ENCODE measurements around the gene BDKRB2.

Gene BDKRB2

GRCh38 chr14:96164861-96165490 is 39.7 kb upstream of the BDKRB2 start:
- Histone ChIP-seq H3K27me3 (ENCODE audit: control insufficient read depth in 2 of 2, insufficient read depth in 2 of 2, low read length in 2 of 2) (no peaks in the 10 kb centered on the region), H3K4me1 (ENCODE audit: control insufficient read depth in 2 of 2, insufficient read depth in 2 of 2, low read length in 2 of 2) (peaks cover 30 to 43% of the 10 kb centered on the region in 2 donors), H3K36me3 (ENCODE audit: control insufficient read depth in 2 of 2, insufficient read depth in 2 of 2, low read length in 2 of 2) (no peaks in the 10 kb centered on the region), H3K27ac (ENCODE audit: low read depth in 2 of 2, low read length in 2 of 2) (peak overlapping the region; percentile 17 to 76), H3K9ac (ENCODE audit: low read depth in 1 of 2, low read length in 2 of 2) (no peak overlapping the region), H3K4me3 (ENCODE audit: low read length in 2 of 2) (no peak overlapping the region), H3K9me3 (ENCODE audit: control insufficient read depth in 2 of 2, low read length in 2 of 2) (peaks cover 0 to 3% of the 10 kb centered on the region in 2 donors)

DNA sequence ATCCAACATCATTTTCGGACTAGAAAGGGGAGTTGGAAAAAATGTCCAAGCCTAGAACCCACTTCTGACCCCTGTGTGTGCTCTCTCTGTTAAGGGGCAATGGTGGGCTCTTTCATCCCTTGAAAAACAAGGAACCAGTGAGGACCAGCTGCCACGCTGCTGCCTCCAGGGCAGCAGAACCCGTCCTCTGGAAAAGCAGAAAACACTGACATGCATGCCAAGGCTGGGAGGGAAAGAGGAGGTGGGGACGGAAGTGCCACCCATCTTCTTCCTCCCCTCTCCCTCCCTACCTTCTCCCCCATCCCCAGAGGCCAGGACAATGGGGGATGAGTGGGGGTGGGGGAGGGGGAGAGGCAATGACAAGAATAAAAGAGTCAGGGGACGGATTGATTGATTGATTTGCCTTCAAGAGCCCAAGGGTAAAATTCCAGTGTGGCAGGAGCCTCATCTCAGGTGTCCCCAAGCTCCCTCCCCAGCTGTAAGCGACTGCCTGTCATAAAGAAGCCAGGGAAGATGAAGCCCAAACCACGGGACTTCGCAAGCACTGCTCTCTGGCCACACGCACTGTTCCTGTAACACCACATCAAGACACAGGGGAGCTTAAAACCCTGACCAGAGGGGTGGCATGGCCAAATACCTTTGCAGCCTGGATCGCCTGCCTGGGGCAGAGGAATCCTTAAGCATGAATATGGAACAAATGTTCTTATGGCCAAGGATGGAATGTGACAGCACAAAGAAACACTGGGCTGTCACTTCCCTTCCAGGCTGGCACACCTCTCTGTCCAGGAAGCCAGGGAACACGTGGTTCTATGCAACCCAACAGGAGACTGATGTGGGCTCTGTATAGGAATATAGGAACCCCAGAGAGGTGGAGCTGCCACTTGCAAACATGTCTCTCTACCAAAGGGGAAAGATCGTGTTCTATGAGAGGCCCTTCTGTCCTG is 38.9 kb upstream of the BDKRB2 start:
- peak overlapping the region; percentile 74 to 76 for H3K27ac ChIP-seq (ENCODE audit: low read depth in 2 of 2, low read length in 2 of 2)
- no peak overlapping the region for H3K4me3 ChIP-seq (ENCODE audit: low read length in 2 of 2)
- H3K27me3 ChIP-seq (ENCODE audit: control insufficient read depth in 2 of 2, insufficient read depth in 2 of 2, low read length in 2 of 2): no peaks in the 10 kb centered on the region
- peaks cover 25 to 37% of the 10 kb centered on the region in 2 donors for H3K4me1 ChIP-seq (ENCODE audit: control insufficient read depth in 2 of 2, insufficient read depth in 2 of 2, low read length in 2 of 2)
- H3K9me3 ChIP-seq (ENCODE audit: control insufficient read depth in 2 of 2, low read length in 2 of 2): peaks cover 0 to 3% of the 10 kb centered on the region in 2 donors
- no peak overlapping the region for H3K9ac ChIP-seq (ENCODE audit: low read depth in 1 of 2, low read length in 2 of 2)
- no peaks in the 10 kb centered on the region for H3K36me3 ChIP-seq (ENCODE audit: control insufficient read depth in 2 of 2, insufficient read depth in 2 of 2, low read length in 2 of 2)

DNA sequence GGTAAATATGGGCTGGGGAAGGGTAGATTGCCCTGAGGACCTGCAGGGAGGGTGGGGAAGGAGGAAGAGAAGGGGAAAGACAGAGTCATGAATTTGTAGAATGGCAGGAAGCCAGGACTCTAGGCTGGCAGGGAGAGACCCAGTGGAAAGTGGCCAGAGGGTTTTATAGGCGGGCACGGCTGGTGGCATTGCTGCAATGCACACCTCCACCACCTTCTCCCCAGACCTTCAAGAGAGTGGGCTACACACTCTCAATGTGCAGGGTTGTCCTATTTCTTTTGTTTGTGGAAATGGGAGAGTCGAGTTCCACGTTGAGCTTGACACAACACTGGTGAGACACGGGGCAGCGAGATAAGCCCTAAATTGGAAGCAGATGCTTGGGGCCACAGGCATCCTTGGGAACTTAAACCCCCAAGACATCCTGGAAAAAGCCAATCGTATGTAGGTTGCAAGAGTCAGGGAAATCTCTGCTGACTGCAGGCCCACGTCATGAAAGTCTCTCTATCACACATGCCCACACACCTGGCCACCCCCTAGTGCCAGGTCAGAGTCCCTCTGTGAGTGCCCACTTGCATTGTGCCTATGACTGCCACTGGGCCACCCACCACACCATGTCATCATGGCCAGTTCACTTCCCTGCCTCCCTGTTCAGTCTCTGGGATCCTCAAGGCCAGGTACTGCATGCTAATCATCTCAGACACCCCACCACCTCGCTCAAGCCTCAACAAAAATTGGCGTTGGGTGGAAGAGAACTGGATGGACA is 38.0 kb upstream of the BDKRB2 start:
- Histone ChIP-seq H3K36me3 (ENCODE audit: control insufficient read depth in 2 of 2, insufficient read depth in 2 of 2, low read length in 2 of 2) (no peaks in the 10 kb centered on the region), H3K9me3 (ENCODE audit: control insufficient read depth in 2 of 2, low read length in 2 of 2) (peaks cover 0 to 3% of the 10 kb centered on the region in 2 donors), H3K27me3 (ENCODE audit: control insufficient read depth in 2 of 2, insufficient read depth in 2 of 2, low read length in 2 of 2) (no peaks in the 10 kb centered on the region), H3K4me1 (ENCODE audit: control insufficient read depth in 2 of 2, insufficient read depth in 2 of 2, low read length in 2 of 2) (peaks cover 21 to 34% of the 10 kb centered on the region in 2 donors), H3K27ac (ENCODE audit: low read depth in 2 of 2, low read length in 2 of 2) (peak overlapping the region; percentile 74 to 76), H3K4me3 (ENCODE audit: low read length in 2 of 2) (no peak overlapping the region), H3K9ac (ENCODE audit: low read depth in 1 of 2, low read length in 2 of 2) (no peak overlapping the region)

DNA sequence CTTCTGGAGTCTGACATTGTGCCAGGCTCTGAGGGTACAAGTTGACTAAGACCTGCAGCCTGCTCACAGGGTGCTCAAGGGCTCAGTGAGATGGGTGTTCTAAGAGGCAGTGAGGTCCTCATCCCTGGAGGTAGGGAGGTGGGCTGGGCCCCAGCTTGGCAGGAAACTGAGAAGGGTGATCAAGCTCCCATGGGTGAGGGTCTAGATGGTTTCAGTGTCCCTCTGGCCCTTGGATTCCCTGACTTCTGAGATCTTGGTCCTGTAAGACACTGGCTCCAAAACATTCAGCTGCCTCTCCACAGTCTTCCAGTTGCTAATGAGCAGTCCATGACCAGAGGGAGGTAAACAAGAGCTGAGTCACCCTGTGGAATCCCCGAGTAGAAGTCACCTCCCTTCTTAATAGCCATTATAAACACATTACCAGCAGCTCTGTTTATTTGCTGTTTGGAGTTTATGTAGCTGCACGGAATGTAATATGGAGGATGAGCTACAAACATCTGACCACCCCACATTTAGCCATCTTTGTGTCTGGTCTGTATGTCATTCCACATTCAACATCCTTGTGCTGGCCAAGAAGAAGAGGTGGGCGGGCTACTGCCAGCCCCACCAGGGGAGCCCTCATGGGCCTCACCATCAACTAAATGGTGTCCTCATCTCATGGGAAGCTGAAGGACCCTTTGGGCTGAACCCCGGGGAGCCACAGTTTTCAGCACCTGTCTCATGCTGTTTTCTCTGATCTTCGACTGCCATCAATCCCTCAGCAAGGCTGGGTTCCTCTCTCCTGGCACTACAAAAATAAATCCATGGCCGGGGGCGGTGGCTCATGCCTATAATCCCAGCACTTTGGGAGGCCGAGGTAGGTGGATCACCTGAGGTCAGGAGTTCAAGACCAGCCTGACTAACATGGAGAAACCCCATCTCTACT is 37.2 kb upstream of the BDKRB2 start:
- no peak overlapping the region for H3K4me3 ChIP-seq (ENCODE audit: low read length in 2 of 2)
- no peaks in the 10 kb centered on the region for H3K27me3 ChIP-seq (ENCODE audit: control insufficient read depth in 2 of 2, insufficient read depth in 2 of 2, low read length in 2 of 2)
- peaks cover 0 to 3% of the 10 kb centered on the region in 2 donors for H3K9me3 ChIP-seq (ENCODE audit: control insufficient read depth in 2 of 2, low read length in 2 of 2)
- H3K9ac ChIP-seq (ENCODE audit: low read depth in 1 of 2, low read length in 2 of 2): no peak overlapping the region
- peaks cover 20 to 33% of the 10 kb centered on the region in 2 donors for H3K4me1 ChIP-seq (ENCODE audit: control insufficient read depth in 2 of 2, insufficient read depth in 2 of 2, low read length in 2 of 2)
- no peaks in the 10 kb centered on the region for H3K36me3 ChIP-seq (ENCODE audit: control insufficient read depth in 2 of 2, insufficient read depth in 2 of 2, low read length in 2 of 2)
- H3K27ac ChIP-seq (ENCODE audit: low read depth in 2 of 2, low read length in 2 of 2): peak overlapping the region; percentile 74 to 76

DNA sequence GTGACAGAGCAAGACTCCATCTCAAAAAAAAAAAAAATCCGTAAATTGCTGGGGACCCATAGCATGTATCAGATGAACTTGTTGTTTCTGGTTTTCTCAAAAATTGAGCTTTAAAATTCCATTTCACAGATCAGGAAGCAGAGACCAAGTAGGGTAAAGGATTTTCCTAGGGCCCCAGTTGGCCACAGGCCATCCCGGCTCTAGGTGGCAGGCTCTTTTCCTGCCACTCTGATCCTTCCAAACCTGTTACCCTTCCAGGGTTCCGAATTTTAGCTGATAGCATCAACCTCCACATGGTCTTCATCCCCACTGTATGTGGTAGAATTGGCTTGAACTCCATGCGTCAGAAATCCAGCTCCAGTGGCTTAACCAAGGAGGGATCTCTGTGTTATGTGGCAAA is 36.1 kb upstream of the BDKRB2 start:
- H3K4me3 ChIP-seq (ENCODE audit: low read length in 2 of 2): no peak overlapping the region
- no peak overlapping the region for H3K9ac ChIP-seq (ENCODE audit: low read depth in 1 of 2, low read length in 2 of 2)
- peak overlapping the region; percentile 12 for H3K27ac ChIP-seq (ENCODE audit: low read depth in 2 of 2, low read length in 2 of 2)
- peaks cover 20 to 33% of the 10 kb centered on the region in 2 donors for H3K4me1 ChIP-seq (ENCODE audit: control insufficient read depth in 2 of 2, insufficient read depth in 2 of 2, low read length in 2 of 2)
- no peaks in the 10 kb centered on the region for H3K27me3 ChIP-seq (ENCODE audit: control insufficient read depth in 2 of 2, insufficient read depth in 2 of 2, low read length in 2 of 2)
- H3K36me3 ChIP-seq (ENCODE audit: control insufficient read depth in 2 of 2, insufficient read depth in 2 of 2, low read length in 2 of 2): no peaks in the 10 kb centered on the region
- peaks cover 0 to 3% of the 10 kb centered on the region in 2 donors for H3K9me3 ChIP-seq (ENCODE audit: control insufficient read depth in 2 of 2, low read length in 2 of 2)

DNA sequence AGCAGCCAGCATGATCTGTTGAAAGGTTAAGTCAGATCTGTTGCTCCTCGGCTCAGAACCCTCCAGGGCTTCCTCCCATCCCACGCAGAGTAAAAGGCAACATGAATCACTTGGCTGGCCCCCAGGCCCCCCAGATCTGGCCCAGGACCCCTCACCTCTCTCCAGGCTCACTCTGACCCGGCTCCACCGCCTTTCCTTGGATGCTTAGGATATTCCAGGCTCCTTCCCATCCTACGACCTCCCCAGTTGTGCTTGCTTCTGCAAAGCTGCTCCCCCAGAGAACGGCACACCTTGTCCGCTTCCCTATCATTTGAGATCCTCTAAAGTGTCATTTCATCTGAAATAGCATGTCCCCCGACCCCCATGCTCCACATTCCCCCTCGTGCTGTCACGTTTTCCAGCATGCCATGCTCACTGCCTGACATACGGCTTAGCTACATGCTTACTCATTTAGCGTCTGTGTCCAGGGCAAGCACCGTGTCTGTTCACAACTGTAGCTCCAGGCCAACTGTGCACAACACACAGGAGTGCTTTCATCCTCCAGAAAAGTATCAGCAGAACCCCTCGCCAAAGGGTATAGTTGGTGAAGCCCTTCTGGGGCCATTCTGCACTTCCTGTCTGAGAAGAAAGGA is 33.6 kb upstream of the BDKRB2 start:
- Histone ChIP-seq H3K9ac (ENCODE audit: low read depth in 1 of 2, low read length in 2 of 2) (no peak overlapping the region), H3K4me1 (ENCODE audit: control insufficient read depth in 2 of 2, insufficient read depth in 2 of 2, low read length in 2 of 2) (peaks cover 17 to 29% of the 10 kb centered on the region in 2 donors), H3K36me3 (ENCODE audit: control insufficient read depth in 2 of 2, insufficient read depth in 2 of 2, low read length in 2 of 2) (no peaks in the 10 kb centered on the region), H3K27me3 (ENCODE audit: control insufficient read depth in 2 of 2, insufficient read depth in 2 of 2, low read length in 2 of 2) (no peaks in the 10 kb centered on the region), H3K27ac (ENCODE audit: low read depth in 2 of 2, low read length in 2 of 2) (no peak overlapping the region), H3K4me3 (ENCODE audit: low read length in 2 of 2) (no peak overlapping the region), H3K9me3 (ENCODE audit: control insufficient read depth in 2 of 2, low read length in 2 of 2) (peaks cover 0 to 3% of the 10 kb centered on the region in 2 donors)

DNA sequence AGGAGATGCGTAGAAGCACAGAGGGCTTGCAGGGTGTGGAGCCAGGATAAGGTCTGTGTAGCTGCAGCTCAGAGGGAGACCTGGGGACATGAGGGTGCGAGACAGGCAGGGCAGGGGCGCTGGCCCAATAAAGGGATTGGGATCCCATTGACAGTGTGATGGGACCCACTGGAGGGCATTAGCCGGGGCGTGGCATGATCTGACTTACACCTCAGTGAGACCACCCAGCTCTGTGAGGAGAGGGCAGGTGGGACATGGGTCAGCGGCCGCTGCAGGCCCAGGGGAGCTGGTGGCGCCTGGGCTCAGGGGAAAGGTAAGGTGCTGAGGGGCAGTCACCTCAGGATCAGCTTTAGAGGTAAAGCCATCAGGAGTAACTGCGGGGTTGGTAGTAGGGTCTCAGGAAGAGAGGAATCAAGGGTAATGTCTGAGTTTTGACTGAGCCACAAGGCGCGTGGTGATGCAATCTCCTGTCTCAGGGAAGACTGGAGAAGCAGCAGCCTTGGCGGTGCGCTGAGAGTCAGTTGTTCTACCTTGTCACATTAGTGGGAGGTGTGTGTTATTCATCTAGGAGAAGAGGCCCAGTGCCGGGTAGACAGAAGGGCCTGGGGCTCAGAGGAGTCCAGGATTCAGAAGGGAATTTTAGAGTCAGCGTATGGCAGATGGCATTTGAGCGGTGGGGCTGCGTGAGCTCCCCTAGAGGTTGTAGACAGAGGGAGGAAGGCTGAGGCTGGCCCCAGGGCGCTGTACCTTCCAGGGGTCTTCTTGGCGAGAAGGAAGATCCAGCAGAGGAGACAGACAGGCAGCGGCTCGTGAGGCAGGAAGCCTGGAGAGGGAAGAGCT is 30.8 kb upstream of the BDKRB2 start:
- no peaks in the 10 kb centered on the region for H3K36me3 ChIP-seq (ENCODE audit: control insufficient read depth in 2 of 2, insufficient read depth in 2 of 2, low read length in 2 of 2)
- H3K4me3 ChIP-seq (ENCODE audit: low read length in 2 of 2): no peak overlapping the region
- no peaks in the 10 kb centered on the region for H3K27me3 ChIP-seq (ENCODE audit: control insufficient read depth in 2 of 2, insufficient read depth in 2 of 2, low read length in 2 of 2)
- H3K9ac ChIP-seq (ENCODE audit: low read depth in 1 of 2, low read length in 2 of 2): no peak overlapping the region
- H3K4me1 ChIP-seq (ENCODE audit: control insufficient read depth in 2 of 2, insufficient read depth in 2 of 2, low read length in 2 of 2): peaks cover 3 to 7% of the 10 kb centered on the region in 2 donors
- peaks cover 0 to 3% of the 10 kb centered on the region in 2 donors for H3K9me3 ChIP-seq (ENCODE audit: control insufficient read depth in 2 of 2, low read length in 2 of 2)
- H3K27ac ChIP-seq (ENCODE audit: low read depth in 2 of 2, low read length in 2 of 2): no peak overlapping the region

- Histone ChIP-seq H3K27me3 (ENCODE audit: control insufficient read depth in 2 of 2, insufficient read depth in 2 of 2, low read length in 2 of 2) (no peaks in the 10 kb centered on the region), H3K27ac (ENCODE audit: low read depth in 2 of 2, low read length in 2 of 2) (no peak overlapping the region), H3K4me1 (ENCODE audit: control insufficient read depth in 2 of 2, insufficient read depth in 2 of 2, low read length in 2 of 2) (peaks cover 0 to 2% of the 10 kb centered on the region in 2 donors), H3K4me3 (ENCODE audit: low read length in 2 of 2) (no peak overlapping the region), H3K9ac (ENCODE audit: low read depth in 1 of 2, low read length in 2 of 2) (no peak overlapping the region), H3K9me3 (ENCODE audit: control insufficient read depth in 2 of 2, low read length in 2 of 2) (no peaks in the 10 kb centered on the region), H3K36me3 (ENCODE audit: control insufficient read depth in 2 of 2, insufficient read depth in 2 of 2, low read length in 2 of 2) (no peaks in the 10 kb centered on the region)
These were observed 28.4 kb upstream of the BDKRB2 start for GRCh38 chr14:96176275-96176674.

All from mucosa of rectum (tissue), 2 donors.